AG09309 (cell line): ENCODE results near the gene PCP4L1.

Source experiments
- DNase-seq: peaks from one replicate; pipeline ENCODE4 v3.0.0-alpha.2; 2010; ENCODE audit warnings: low read depth
- H3K4me3 ChIP-seq: 2 replicates; pipeline ENCODE4 v1.5.1; 2011; ENCODE audit warnings: mild to moderate bottlenecking, low read depth, low read length, moderate library complexity; ENCODE audit not compliant: control insufficient read depth
- CTCF ChIP-seq: IDR thresholded peaks from 2 replicates; pipeline ENCODE4 v1.5.1; 2011; ENCODE audit warnings: mild to moderate bottlenecking, low read depth, low read length, inconsistent platforms; ENCODE audit not compliant: insufficient read depth, control insufficient read depth; ENCODE audit errors: missing control alignments

PCP4L1 gene

GRCh38 chr1:161217831-161218230 lies 40.7 kb upstream of the PCP4L1 start:
- no peak for TF ChIP-seq CTCF
- no peak overlapping the region for H3K4me3 ChIP-seq
- DNase-seq = no peak

DNA sequence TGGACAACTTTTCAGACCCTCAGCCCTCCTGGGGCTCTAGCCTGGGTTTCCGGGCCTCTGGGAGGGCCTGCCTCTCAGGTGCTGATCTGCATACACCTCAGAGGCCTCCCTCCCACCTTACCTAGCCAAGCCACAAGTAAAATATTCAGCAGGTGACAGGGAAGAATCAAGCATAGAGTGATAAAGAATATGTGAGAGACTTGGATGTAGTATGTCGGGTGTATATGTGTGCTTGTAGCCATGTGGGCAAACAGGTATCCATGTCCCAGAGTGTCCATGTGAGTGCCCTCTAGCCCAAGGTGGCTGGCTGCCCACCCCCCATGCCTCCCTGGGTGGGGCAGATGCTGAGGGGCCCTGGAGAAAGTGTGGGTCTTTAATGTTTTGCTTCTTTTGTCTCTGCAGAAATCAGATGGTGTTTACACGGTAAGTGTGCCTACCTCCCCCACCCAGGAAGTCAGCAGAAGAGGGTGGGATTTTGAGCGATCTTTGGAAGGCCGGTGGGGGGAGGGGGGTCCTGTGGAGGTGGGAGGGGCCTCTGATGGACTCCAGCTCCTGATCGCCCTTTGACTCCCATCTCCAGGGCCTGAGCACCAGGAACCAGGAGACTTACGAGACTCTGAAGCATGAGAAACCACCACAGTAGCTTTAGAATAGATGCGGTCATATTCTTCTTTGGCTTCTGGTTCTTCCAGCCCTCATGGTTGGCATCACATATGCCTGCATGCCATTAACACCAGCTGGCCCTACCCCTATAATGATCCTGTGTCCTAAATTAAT lies 40.1 kb upstream of the PCP4L1 start:
- H3K4me3 ChIP-seq = no peak overlapping the region
- no peak for DNase-seq

DNA sequence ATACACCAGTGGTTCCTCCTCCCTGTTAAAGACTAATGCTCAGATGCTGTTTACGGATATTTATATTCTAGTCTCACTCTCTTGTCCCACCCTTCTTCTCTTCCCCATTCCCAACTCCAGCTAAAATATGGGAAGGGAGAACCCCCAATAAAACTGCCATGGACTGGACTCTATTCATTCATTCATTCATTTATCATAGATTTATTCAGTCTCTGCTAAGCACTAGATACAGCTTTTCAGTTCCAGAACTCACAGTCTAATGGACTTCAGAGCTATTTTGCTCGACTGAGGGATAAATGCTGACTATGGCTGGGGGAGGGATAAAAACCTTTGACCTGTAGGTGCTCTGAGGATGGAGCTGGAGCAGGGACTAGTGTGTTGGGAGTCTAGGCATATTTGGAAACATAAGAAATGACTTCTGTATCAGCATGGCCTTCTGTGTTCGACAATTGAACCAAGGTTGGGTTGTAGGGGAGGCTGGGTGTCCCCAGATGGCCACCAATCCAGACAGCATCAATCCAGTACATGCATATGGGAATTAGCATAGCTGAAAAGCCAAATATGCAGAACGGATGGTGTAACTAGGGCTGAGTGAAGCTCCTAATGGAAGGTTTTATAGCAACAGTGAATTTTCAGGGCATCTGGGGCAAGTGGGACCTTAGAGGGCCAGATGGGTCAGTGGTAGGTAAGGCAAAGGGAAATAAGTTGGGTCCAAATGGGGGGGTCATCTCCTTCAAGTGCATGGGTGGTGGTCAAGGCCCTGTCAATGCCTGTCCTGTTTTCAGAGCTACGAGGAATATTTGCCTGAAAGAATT lies 39.3 kb upstream of the PCP4L1 start:
- DNase-seq = no peak
- no peak overlapping the region for H3K4me3 ChIP-seq
- TF ChIP-seq CTCF = no peak

More for the DNA sequence above, 40.1 kb upstream of the PCP4L1 start:
- TF ChIP-seq CTCF = no peak

DNA sequence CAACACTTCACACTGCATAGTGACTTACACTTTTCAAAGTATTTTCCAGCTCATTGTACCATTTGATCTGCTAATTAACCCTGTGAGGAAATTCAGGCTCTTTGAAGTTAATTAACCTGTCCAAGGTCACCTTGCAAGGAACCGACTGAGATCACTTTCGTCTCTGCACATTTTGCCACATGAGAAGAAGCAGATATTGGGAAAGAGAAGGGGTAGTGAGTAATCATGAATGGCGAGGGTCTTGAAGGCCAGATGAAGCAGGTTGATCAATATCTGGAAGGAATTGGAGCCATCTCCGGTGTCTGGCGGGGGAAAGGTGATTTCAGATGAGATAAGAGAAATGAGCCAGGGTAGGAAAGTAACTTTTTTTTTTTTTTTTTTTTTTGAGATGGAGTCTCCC lies 38.5 kb upstream of the PCP4L1 start:
- no peak for TF ChIP-seq CTCF
- no peak overlapping the region for H3K4me3 ChIP-seq
- DNase-seq = no peak

GRCh38 chr1:161222175-161223019 lies 36.1 kb upstream of the PCP4L1 start:
- TF ChIP-seq CTCF = no peak

More at GRCh38 chr1:161222175-161223019, 36.1 kb upstream of the PCP4L1 start:
- no peak for DNase-seq
- H3K4me3 ChIP-seq = no peak overlapping the region
